Activated CD8-positive, alpha-beta T cell treated with anti-CD3 and anti-CD28 coated beads, Interleukin-2, amount 10 ng/mL, durations not matched to agents 7 days and 5 days (primary cell): Measurements from ENCODE around the gene TBPL1. TPM values are rescaled to one million over a fixed set of nuclear protein-coding genes. Genes with fewer than 3 reads are reported as not detected.
"Not testable (repeated sequence)": the region's sequence is repeated elsewhere in the genome, so short reads cannot be mapped to it uniquely, and the experiment has no call there.

Experiments
- ATAC-seq: fragments of 150-1000 bp; cut with Tn5 transposase; one replicate; pipeline ENCODE4 v1.10.0; 2021; ENCODE audit warnings: moderate library complexity
- CTCF ChIA-PET: fragments of 350-600 bp; sonication (Branson Sonifier 250); formaldehyde crosslinking; loops from one replicate; lab custom pipeline; 2021; ENCODE audit warnings: antibody characterized with exemption; lab: Charles Lee
- POLR2A ChIA-PET: fragments of 350-600 bp; sonication (Branson Sonifier 250); formaldehyde crosslinking; loops from one replicate; lab custom pipeline; 2021; ENCODE audit warnings: antibody characterized with exemption; lab: Charles Lee
- DNase-seq: peaks from one replicate; pipeline ENCODE4 v3.0.0-alpha.2; 2020
- H3K27ac Mint-ChIP-seq: one replicate; pipeline ENCODE4 v1.8.0; 2021; ENCODE audit warnings: mild to moderate bottlenecking, mixed read lengths
- H3K27me3 Mint-ChIP-seq: one replicate; pipeline ENCODE4 v1.8.0; 2021; ENCODE audit warnings: low read depth, mixed read lengths
- H3K36me3 Mint-ChIP-seq: one replicate; pipeline ENCODE4 v1.8.0; 2021; ENCODE audit warnings: low read depth, mixed read lengths
- H3K4me1 Mint-ChIP-seq: one replicate; pipeline ENCODE4 v1.8.0; 2021; ENCODE audit warnings: low read depth, mixed read lengths
- H3K4me3 Mint-ChIP-seq: one replicate; pipeline ENCODE4 v1.8.0; 2021; ENCODE audit warnings: mild to moderate bottlenecking, mixed read lengths
- H3K9me3 Mint-ChIP-seq: one replicate; pipeline ENCODE4 v1.8.0; 2022; ENCODE audit warnings: mixed read lengths; ENCODE audit not compliant: insufficient read depth
- total RNA-seq, 2 experiments: library from RNA; stranded (reverse); gene quantifications; one replicate each; pipeline ENCODE4 v1.2.3, GENCODE V29; 2021

TBPL1 gene
- 10 to 100 TPM; 29.1 to 35.2 TPM for total RNA-seq

GRCh38 chr6:133952815-133953633 is at the start of gene TBPL1:
Gene TBPL1, plus strand, starts transcription at chr6:133953224. Its CDS starts 26,902 bp downstream, at chr6:133980126.
- DNase-seq (peak; percentile 92), ATAC-seq (peak; percentile 94)
- Mint-ChIP-seq H3K36me3 (peaks cover 6% of the 10 kb centered on the region), H3K27ac (peak within 1 kb of the TSS; percentile 85), H3K4me1 (peaks cover 41% of the 10 kb centered on the region), H3K27me3 (peaks cover 10% of the 10 kb centered on the region), H3K9me3 (no peaks in the 10 kb centered on the region), H3K4me3 (peak within 1 kb of the TSS; percentile 95)
- CTCF ChIA-PET: interaction anchor here (1.0 to 6.0 kb wide), 10 partner anchors 9 to 157 kb away, joined by 3 to 38 read pairs (median 6); no protein-coding TSS in a partner anchor
- POLR2A ChIA-PET: interaction anchor here (0.6 to 1.5 kb wide), 5 partner anchors 17 to 1138 kb away, joined by 3 to 4 read pairs (median 3); partner anchors contain the start of genes RPS12 and SLC2A12

- Mint-ChIP-seq H3K9me3 (no peaks in the 10 kb centered on the region), H3K27ac (no peak overlapping the region), H3K36me3 (no peaks in the 10 kb centered on the region), H3K27me3 (peaks cover 44% of the 10 kb centered on the region), H3K4me3 (no peak overlapping the region), H3K4me1 (no peaks in the 10 kb centered on the region)
- DNase-seq (no peak), ATAC-seq (no peak)
- CTCF ChIA-PET: interaction anchor here (1.0 kb wide), 1 partner anchor 21 kb away, joined by 3 read pairs; no protein-coding TSS in a partner anchor
- POLR2A ChIA-PET: no interaction called here
Observed at GRCh38 chr6:133903855-133904254, 49.2 kb upstream of the TBPL1 start.

- no peaks in the 10 kb centered on the region for H3K36me3 Mint-ChIP-seq
- no peaks in the 10 kb centered on the region for H3K4me1 Mint-ChIP-seq
- H3K27me3 Mint-ChIP-seq: peaks cover 42% of the 10 kb centered on the region
- POLR2A ChIA-PET: no interaction called here
- CTCF ChIA-PET: interaction anchor here (1.3 to 3.3 kb wide), 4 partner anchors 11 to 191 kb away, joined by 3 to 17 read pairs (median 4); no protein-coding TSS in a partner anchor
- no peak for ATAC-seq
- no peak overlapping the region for H3K27ac Mint-ChIP-seq
- H3K9me3 Mint-ChIP-seq: no peaks in the 10 kb centered on the region
- H3K4me3 Mint-ChIP-seq: no peak overlapping the region
- no peak for DNase-seq
Observed at GRCh38 chr6:133906050-133906449, 47.0 kb upstream of the TBPL1 start.

GRCh38 chr6:133916650-133917151 is 36.3 kb upstream of the TBPL1 start:
- peaks cover 24% of the 10 kb centered on the region for H3K27me3 Mint-ChIP-seq
- DNase-seq: peak; percentile 86
- H3K36me3 Mint-ChIP-seq: no peaks in the 10 kb centered on the region
- peaks cover 9% of the 10 kb centered on the region for H3K4me1 Mint-ChIP-seq
- H3K9me3 Mint-ChIP-seq: no peaks in the 10 kb centered on the region
- H3K27ac Mint-ChIP-seq: no peak overlapping the region
- H3K4me3 Mint-ChIP-seq: no peak overlapping the region
- ATAC-seq: peak; percentile 75
- CTCF ChIA-PET: interaction anchor here (0.6 to 5.6 kb wide), 39 partner anchors 8 to 954 kb away, joined by 3 to 45 read pairs (median 4); partner anchors contain the start of gene TBPL1
- POLR2A ChIA-PET: no interaction called here

GRCh38 chr6:133917781-133918180 is 35.2 kb upstream of the TBPL1 start:
- peaks cover 23% of the 10 kb centered on the region for H3K27me3 Mint-ChIP-seq
- CTCF ChIA-PET: interaction anchor here (1.0 to 5.6 kb wide), 18 partner anchors 10 to 887 kb away, joined by 3 to 45 read pairs (median 8); partner anchors contain the start of gene TBPL1
- POLR2A ChIA-PET: no interaction called here

GRCh38 chr6:133918208-133918930 is 34.7 kb upstream of the TBPL1 start:
- peaks cover 20% of the 10 kb centered on the region for H3K27me3 Mint-ChIP-seq
- no peak overlapping the region for H3K4me3 Mint-ChIP-seq
- H3K4me1 Mint-ChIP-seq: peaks cover 9% of the 10 kb centered on the region
- POLR2A ChIA-PET: no interaction called here
- ATAC-seq (no peak), DNase-seq (no peak)
- no peaks in the 10 kb centered on the region for H3K9me3 Mint-ChIP-seq
- no peaks in the 10 kb centered on the region for H3K36me3 Mint-ChIP-seq
- CTCF ChIA-PET: interaction anchor here (2.9 to 3.0 kb wide), 2 partner anchors 21 to 81 kb away, joined by 18 to 38 read pairs; no protein-coding TSS in a partner anchor
- H3K27ac Mint-ChIP-seq: no peak overlapping the region

More at GRCh38 chr6:133917781-133918180, 35.2 kb upstream of the TBPL1 start:
- Mint-ChIP-seq H3K4me1 (peaks cover 9% of the 10 kb centered on the region), H3K27ac (no peak overlapping the region), H3K36me3 (no peaks in the 10 kb centered on the region), H3K4me3 (no peak overlapping the region), H3K9me3 (no peaks in the 10 kb centered on the region)
- ATAC-seq (no peak), DNase-seq (no peak)

GRCh38 chr6:133919362-133919761 is 33.7 kb upstream of the TBPL1 start:
- no peak for ATAC-seq
- Mint-ChIP-seq H3K4me1 (peaks cover 9% of the 10 kb centered on the region), H3K27ac (no peak overlapping the region), H3K9me3 (no peaks in the 10 kb centered on the region), H3K27me3 (peaks cover 14% of the 10 kb centered on the region), H3K36me3 (no peaks in the 10 kb centered on the region), H3K4me3 (no peak overlapping the region)
- POLR2A ChIA-PET: no interaction called here
- no peak for DNase-seq
- CTCF ChIA-PET: no interaction called here

GRCh38 chr6:133921249-133921859 is 31.7 kb upstream of the TBPL1 start:
- H3K27me3 Mint-ChIP-seq: peaks cover 14% of the 10 kb centered on the region

GRCh38 chr6:133923938-133924593 is 29.0 kb upstream of the TBPL1 start:
- ATAC-seq (peak; percentile 78), DNase-seq (peak; percentile 72)
- H3K4me3 Mint-ChIP-seq: no peak overlapping the region
- no peaks in the 10 kb centered on the region for H3K9me3 Mint-ChIP-seq
- CTCF ChIA-PET: interaction anchor here (0.6 to 8.2 kb wide), 61 partner anchors 8 to 1017 kb away, joined by 3 to 276 read pairs (median 6); partner anchors contain the start of genes SLC2A12 and TBPL1
- POLR2A ChIA-PET: interaction anchor here (1.3 kb wide), 1 partner anchor 30 kb away, joined by 4 read pairs; no protein-coding TSS in a partner anchor
- no peak overlapping the region for H3K27ac Mint-ChIP-seq
- H3K4me1 Mint-ChIP-seq: no peaks in the 10 kb centered on the region
- H3K36me3 Mint-ChIP-seq: no peaks in the 10 kb centered on the region
- peaks cover 22% of the 10 kb centered on the region for H3K27me3 Mint-ChIP-seq

More at GRCh38 chr6:133921249-133921859, 31.7 kb upstream of the TBPL1 start:
- peaks cover 9% of the 10 kb centered on the region for H3K4me1 Mint-ChIP-seq
- H3K4me3 Mint-ChIP-seq: no peak overlapping the region
- H3K27ac Mint-ChIP-seq: no peak overlapping the region
- POLR2A ChIA-PET: no interaction called here
- DNase-seq (peak; percentile 85), ATAC-seq (peak; percentile 78)
- H3K36me3 Mint-ChIP-seq: no peaks in the 10 kb centered on the region
- no peaks in the 10 kb centered on the region for H3K9me3 Mint-ChIP-seq
- CTCF ChIA-PET: interaction anchor here (0.6 to 8.2 kb wide), 24 partner anchors 8 to 902 kb away, joined by 3 to 276 read pairs (median 4); partner anchors contain the start of genes SLC2A12 and TBPL1

GRCh38 chr6:133931221-133931620 is 21.8 kb upstream of the TBPL1 start:
- H3K36me3 Mint-ChIP-seq, H3K4me1 Mint-ChIP-seq, POLR2A ChIA-PET, ATAC-seq, H3K27ac Mint-ChIP-seq, DNase-seq, H3K4me3 Mint-ChIP-seq, H3K9me3 Mint-ChIP-seq: not testable (repeated sequence)
- CTCF ChIA-PET: interaction anchor here (1.7 to 3.6 kb wide), 3 partner anchors 8 to 166 kb away, joined by 4 to 21 read pairs (median 7); no protein-coding TSS in a partner anchor
- H3K27me3 Mint-ChIP-seq: peaks cover 33% of the 10 kb centered on the region
